ENCODE measurements around the gene SUMF1.
"Not testable (repeated sequence)": the region's sequence is repeated elsewhere in the genome, so short reads cannot be mapped to it uniquely, and the experiment has no call there.

The SUMF1 gene

GRCh38 chr3:4460334-4460733, 6.7 kb downstream of the SUMF1 start:
- no peak for DNase-seq

- DNase-seq: no peak
These were observed 8.1 kb downstream of the SUMF1 start for GRCh38 chr3:4458961-4459360.

- DNase-seq: not testable (repeated sequence)
These were observed 10.3 kb downstream of the SUMF1 start for GRCh38 chr3:4456780-4457179.

GRCh38 chr3:4454142-4454541, 12.9 kb downstream of the SUMF1 start:
- no peak for DNase-seq

GRCh38 chr3:4449043-4449805, 17.8 kb downstream of the SUMF1 start:
- no peak for DNase-seq

- DNase-seq: no peak
These were observed 18.9 kb downstream of the SUMF1 start for GRCh38 chr3:4448187-4448586.

- DNase-seq: no peak
These were observed 19.6 kb downstream of the SUMF1 start for GRCh38 chr3:4447295-4447999.

- no peak for DNase-seq
These were observed 26.1 kb downstream of the SUMF1 start for GRCh38 chr3:4440951-4441350.

- DNase-seq: no peak
These were observed 28.8 kb downstream of the SUMF1 start for GRCh38 chr3:4438296-4438695.

GRCh38 chr3:4432259-4432658, 34.8 kb downstream of the SUMF1 start:
- no peak for DNase-seq

GRCh38 chr3:4429648-4430350, 37.3 kb downstream of the SUMF1 start:
- DNase-seq: no peak

GRCh38 chr3:4426782-4427344, 40.2 kb downstream of the SUMF1 start:
- peak; percentile 93 for DNase-seq

GRCh38 chr3:4426261-4426781, 40.7 kb downstream of the SUMF1 start:
- no peak for DNase-seq

GRCh38 chr3:4425707-4426106, 41.4 kb downstream of the SUMF1 start:
- no peak for DNase-seq

GRCh38 chr3:4425055-4425454, 42.0 kb downstream of the SUMF1 start:
- no peak for DNase-seq

- peak; percentile 53 for DNase-seq
These were observed 45.9 kb downstream of the SUMF1 start for GRCh38 chr3:4421121-4421520.

- no peak for DNase-seq
These were observed 47.1 kb downstream of the SUMF1 start for GRCh38 chr3:4419920-4420319.

- no peak for DNase-seq
These were observed 47.7 kb downstream of the SUMF1 start for GRCh38 chr3:4419386-4419785.

- no peak for DNase-seq
These were observed 48.9 kb downstream of the SUMF1 start for GRCh38 chr3:4418156-4418555.

- DNase-seq: peak; percentile 53
These were observed 49.6 kb downstream of the SUMF1 start for GRCh38 chr3:4417449-4417848.

GRCh38 chr3:4416961-4417360, 50.1 kb downstream of the SUMF1 start:
- DNase-seq: peak; percentile 79

GRCh38 chr3:4416427-4416945, 50.6 kb downstream of the SUMF1 start:
- no peak for DNase-seq

- no peak for DNase-seq
These were observed 53.6 kb downstream of the SUMF1 start for GRCh38 chr3:4413467-4413866.

Measured in fibroblast of skin of back (primary cell).